ENCODE results near the gene SSBP3. TPM values are rescaled to one million over a fixed set of nuclear protein-coding genes. Genes with fewer than 3 reads are reported as not detected.
"Not testable (repeated sequence)": the region's sequence is repeated elsewhere in the genome, so short reads cannot be mapped to it uniquely, and the experiment has no call there.

Gene SSBP3
- total RNA-seq, 4 donors from 2014 or later, result 26.4 to 49.5 (median 37.1) TPM

GRCh38 chr1:54238353-54239034 lies 167.7 kb downstream of the SSBP3 start:
- no peak for DNase-seq (ENCODE audit: low spot score in 2 of 2)
- Histone ChIP-seq H3K36me3 (peaks cover 56% of the 10 kb centered on the region), H3K27ac (no peak overlapping the region), H3K9me3 (no peaks in the 10 kb centered on the region), H3K27me3 (no peaks in the 10 kb centered on the region), H3K4me1 (no peaks in the 10 kb centered on the region), H3K4me3 (no peak overlapping the region)
- TF ChIP-seq POLR2AphosphoS5 (IDR thresholded peaks at IDR 0.05), result no peak
- no peak for TF ChIP-seq EP300 (IDR thresholded peaks at IDR 0.05)
- no peak for TF ChIP-seq CTCF (IDR thresholded peaks at IDR 0.05)
- no peak for TF ChIP-seq POLR2A (IDR thresholded peaks at IDR 0.05)
- 74% methylated on average over 11 of the region's 12 CpGs for WGBS

- Histone ChIP-seq H3K27ac (no peak overlapping the region), H3K9me3 (no peaks in the 10 kb centered on the region), H3K4me3 (no peak overlapping the region), H3K27me3 (no peaks in the 10 kb centered on the region), H3K4me1 (no peaks in the 10 kb centered on the region), H3K36me3 (peaks cover 51% of the 10 kb centered on the region)
- 87% methylated on average over 10 of the region's 10 CpGs for WGBS
- no peak for DNase-seq (ENCODE audit: low spot score in 2 of 2)
- no peak for TF ChIP-seq POLR2A (IDR thresholded peaks at IDR 0.05)
- TF ChIP-seq EP300 (IDR thresholded peaks at IDR 0.05), result no peak
- no peak for TF ChIP-seq POLR2AphosphoS5 (IDR thresholded peaks at IDR 0.05)
- TF ChIP-seq CTCF (IDR thresholded peaks at IDR 0.05), result no peak
These were observed 168.6 kb downstream of the SSBP3 start for GRCh38 chr1:54237586-54237985.

GRCh38 chr1:54234284-54234683 lies 171.9 kb downstream of the SSBP3 start:
- no peak for TF ChIP-seq EP300 (IDR thresholded peaks at IDR 0.05)
- TF ChIP-seq POLR2AphosphoS5 (IDR thresholded peaks at IDR 0.05), result no peak
- Histone ChIP-seq H3K36me3 (peaks cover 25% of the 10 kb centered on the region), H3K4me1 (peaks cover 6% of the 10 kb centered on the region), H3K27ac (no peak overlapping the region), H3K27me3 (no peaks in the 10 kb centered on the region), H3K9me3 (no peaks in the 10 kb centered on the region), H3K4me3 (no peak overlapping the region)
- 83% methylated on average over 2 of the region's 2 CpGs for WGBS
- no peak for DNase-seq (ENCODE audit: low spot score in 2 of 2)

GRCh38 chr1:54233196-54233595 lies 173.0 kb downstream of the SSBP3 start:
- DNase-seq (ENCODE audit: low spot score in 2 of 2); H3K4me3 ChIP-seq; H3K9me3 ChIP-seq; H3K27ac ChIP-seq; H3K27me3 ChIP-seq: not testable (repeated sequence)
- Histone ChIP-seq H3K36me3 (peaks cover 15% of the 10 kb centered on the region), H3K4me1 (peaks cover 15% of the 10 kb centered on the region)
- no CpG with 5 or more reads among the region's 33 CpGs for WGBS

GRCh38 chr1:54230507-54231339 lies 175.5 kb downstream of the SSBP3 start:
- no peaks in the 10 kb centered on the region for H3K9me3 ChIP-seq
- H3K4me3 ChIP-seq, result no peak overlapping the region
- WGBS, result 71% methylated on average over 15 of the region's 15 CpGs
- no peaks in the 10 kb centered on the region for H3K27me3 ChIP-seq
- peaks cover 26% of the 10 kb centered on the region for H3K4me1 ChIP-seq
- no peaks in the 10 kb centered on the region for H3K36me3 ChIP-seq
- TF ChIP-seq POLR2AphosphoS5 (IDR thresholded peaks at IDR 0.05) (no peak), CTCF (IDR thresholded peaks at IDR 0.05) (no peak), POLR2A (IDR thresholded peaks at IDR 0.05) (no peak), EP300 (IDR thresholded peaks at IDR 0.05) (no peak)
- H3K27ac ChIP-seq, result no peak overlapping the region
- DNase-seq (ENCODE audit: low spot score in 2 of 2), result no peak

GRCh38 chr1:54229281-54229891 lies 176.8 kb downstream of the SSBP3 start:
- TF ChIP-seq POLR2AphosphoS5 (IDR thresholded peaks at IDR 0.05), result no peak
- no peak for TF ChIP-seq EP300 (IDR thresholded peaks at IDR 0.05)
- no peak for TF ChIP-seq CTCF (IDR thresholded peaks at IDR 0.05)
- no peak for TF ChIP-seq POLR2A (IDR thresholded peaks at IDR 0.05)
- no peaks in the 10 kb centered on the region for H3K27me3 ChIP-seq
- H3K9me3 ChIP-seq, result no peaks in the 10 kb centered on the region
- H3K4me1 ChIP-seq, result peaks cover 26% of the 10 kb centered on the region
- no peak overlapping the region for H3K4me3 ChIP-seq
- no peak overlapping the region for H3K27ac ChIP-seq
- WGBS, result 42% methylated on average over 10 of the region's 11 CpGs
- H3K36me3 ChIP-seq, result no peaks in the 10 kb centered on the region
- DNase-seq (ENCODE audit: low spot score in 2 of 2), result no peak

Measured in suprapubic skin (tissue), 4 donors.